ENCODE data around the gene MAPK10.
"Not testable (repeated sequence)": the region's sequence is repeated elsewhere in the genome, so short reads cannot be mapped to it uniquely, and the experiment has no call there.

MAPK10 gene

DNA sequence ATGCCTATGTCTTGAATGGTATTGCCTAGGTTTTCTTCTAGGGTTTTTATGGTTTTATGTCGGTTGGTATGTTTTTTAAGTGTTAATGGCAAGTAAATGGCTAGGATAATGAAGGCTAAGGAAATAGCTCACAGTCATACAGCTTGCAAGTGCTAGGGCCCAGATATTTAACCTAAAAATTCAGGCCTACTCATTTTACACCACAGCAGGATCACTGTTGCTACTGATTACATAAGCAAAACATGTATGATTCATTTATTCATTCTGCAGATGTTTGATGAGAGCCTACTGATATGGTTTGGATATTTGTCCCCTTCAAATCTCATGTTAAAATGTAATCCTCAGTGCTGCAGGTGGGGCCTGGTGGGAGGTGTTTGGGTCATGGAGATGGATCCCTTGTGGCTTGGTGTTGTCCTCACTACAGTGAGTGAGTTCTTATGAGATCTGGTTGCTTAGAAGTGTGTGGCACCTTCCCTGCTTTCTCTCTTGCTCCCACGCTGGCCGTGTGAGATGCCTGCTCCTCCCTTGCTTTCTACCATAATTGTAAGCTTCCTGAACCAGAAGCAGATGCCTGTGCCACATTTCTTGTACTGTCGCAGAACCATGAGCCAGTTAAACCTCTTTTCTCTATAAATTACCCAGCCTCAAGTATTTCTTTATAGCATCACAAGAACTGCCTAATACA is 175.5 kb downstream of the MAPK10 start:
- no peak for DNase-seq (ENCODE audit: low read depth in 2 of 2)

GRCh38 chr4:86181585-86181984 is 178.3 kb downstream of the MAPK10 start:
- DNase-seq (ENCODE audit: low read depth in 2 of 2): no peak

DNA sequence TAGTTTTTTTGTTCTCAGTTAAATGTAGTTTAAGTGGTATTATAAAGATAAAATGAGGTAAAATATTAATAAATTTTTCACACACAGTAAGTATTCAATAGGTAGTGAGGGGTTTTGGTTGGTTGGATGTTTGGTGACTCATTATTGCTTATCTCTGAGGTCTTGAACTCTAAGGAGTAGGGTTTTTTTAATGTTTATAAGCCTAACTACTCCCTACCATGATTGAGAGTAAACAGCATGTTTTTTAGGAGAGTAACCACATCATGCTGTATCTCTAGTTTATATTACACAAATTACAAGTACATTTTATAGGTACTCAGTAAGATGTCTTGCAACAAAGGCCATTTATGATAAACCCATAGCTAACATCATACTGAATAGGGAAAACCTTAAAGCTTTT is 181.6 kb downstream of the MAPK10 start:
- DNase-seq (ENCODE audit: low read depth in 2 of 2): no peak

- no peak for DNase-seq (ENCODE audit: low read depth in 2 of 2)
Observed at GRCh38 chr4:86174506-86174905, 185.3 kb downstream of the MAPK10 start.

GRCh38 chr4:86168335-86168734 is 191.5 kb downstream of the MAPK10 start:
- not testable (repeated sequence) for DNase-seq (ENCODE audit: low read depth in 2 of 2)

- no peak for DNase-seq (ENCODE audit: low read depth in 2 of 2)
Observed at GRCh38 chr4:86160426-86160825, 199.4 kb downstream of the MAPK10 start.

DNA sequence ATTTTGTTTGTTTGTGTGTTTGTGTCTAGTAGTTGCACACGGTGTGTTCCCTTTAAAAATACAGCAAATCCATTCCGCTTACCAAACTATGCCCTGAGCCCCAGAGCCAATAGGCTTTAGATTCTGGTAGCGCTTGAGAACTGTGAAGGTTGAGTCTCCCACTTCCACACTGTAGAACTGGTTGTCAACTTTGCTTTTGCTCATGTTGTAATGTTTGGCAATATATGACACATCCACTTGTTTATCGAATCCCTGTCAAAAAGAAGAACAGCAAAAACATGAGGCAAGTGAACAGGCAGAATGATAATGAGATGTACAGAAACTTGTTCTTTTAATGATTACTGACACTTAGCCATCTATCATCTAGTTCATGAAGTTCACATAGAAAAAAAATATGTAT is 200.6 kb downstream of the MAPK10 start:
- no peak for DNase-seq (ENCODE audit: low read depth in 2 of 2)

GRCh38 chr4:86156531-86156930 is 203.3 kb downstream of the MAPK10 start:
- DNase-seq (ENCODE audit: low read depth in 2 of 2): no peak

DNA sequence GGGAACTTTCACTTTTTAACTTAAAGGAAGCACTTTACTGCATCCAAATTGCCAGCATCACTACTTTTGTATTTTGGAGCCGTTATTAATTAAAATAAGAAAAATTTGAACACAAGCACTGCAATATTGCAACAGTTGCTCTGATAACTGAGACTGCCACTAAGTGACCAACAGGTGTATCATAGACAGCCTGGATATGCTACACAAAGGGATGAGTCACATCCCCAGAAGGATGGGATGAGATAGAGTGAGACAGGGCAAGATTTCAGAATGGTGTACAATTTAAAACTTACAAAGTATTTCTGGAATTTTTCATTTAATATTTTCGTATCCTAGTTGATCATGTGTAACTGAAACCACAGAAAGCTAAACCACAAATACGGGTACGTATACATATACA is 204.1 kb downstream of the MAPK10 start:
- no peak for DNase-seq (ENCODE audit: low read depth in 2 of 2)

- no peak for DNase-seq (ENCODE audit: low read depth in 2 of 2)
Observed at GRCh38 chr4:86152454-86152853, 207.4 kb downstream of the MAPK10 start.

- DNase-seq (ENCODE audit: low read depth in 2 of 2): no peak
Observed at GRCh38 chr4:86151196-86151595, 208.7 kb downstream of the MAPK10 start.

- DNase-seq (ENCODE audit: low read depth in 2 of 2): no peak
Observed at GRCh38 chr4:86141161-86141560, 218.7 kb downstream of the MAPK10 start.

GRCh38 chr4:86132468-86132867 is 227.4 kb downstream of the MAPK10 start:
- DNase-seq (ENCODE audit: low read depth in 2 of 2): no peak

DNA sequence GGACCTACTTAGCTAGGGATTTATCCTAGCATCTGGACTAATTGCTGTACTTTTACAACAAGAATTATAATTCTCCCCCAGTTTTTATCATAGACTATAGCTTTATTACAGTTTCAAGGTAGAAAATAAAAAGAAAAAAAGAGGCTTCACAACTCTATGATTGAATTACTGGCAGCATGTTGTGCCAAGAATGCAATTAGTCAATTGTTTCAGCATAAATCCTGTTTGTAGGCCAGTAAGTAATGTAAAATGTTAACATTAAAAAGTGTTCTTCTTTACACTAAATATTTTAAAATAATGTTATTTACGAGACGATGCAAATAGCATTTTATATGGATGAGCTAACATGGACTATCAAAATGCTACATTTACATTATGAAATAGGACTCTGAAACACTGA is 228.4 kb downstream of the MAPK10 start:
- DNase-seq (ENCODE audit: low read depth in 2 of 2): no peak

DNA sequence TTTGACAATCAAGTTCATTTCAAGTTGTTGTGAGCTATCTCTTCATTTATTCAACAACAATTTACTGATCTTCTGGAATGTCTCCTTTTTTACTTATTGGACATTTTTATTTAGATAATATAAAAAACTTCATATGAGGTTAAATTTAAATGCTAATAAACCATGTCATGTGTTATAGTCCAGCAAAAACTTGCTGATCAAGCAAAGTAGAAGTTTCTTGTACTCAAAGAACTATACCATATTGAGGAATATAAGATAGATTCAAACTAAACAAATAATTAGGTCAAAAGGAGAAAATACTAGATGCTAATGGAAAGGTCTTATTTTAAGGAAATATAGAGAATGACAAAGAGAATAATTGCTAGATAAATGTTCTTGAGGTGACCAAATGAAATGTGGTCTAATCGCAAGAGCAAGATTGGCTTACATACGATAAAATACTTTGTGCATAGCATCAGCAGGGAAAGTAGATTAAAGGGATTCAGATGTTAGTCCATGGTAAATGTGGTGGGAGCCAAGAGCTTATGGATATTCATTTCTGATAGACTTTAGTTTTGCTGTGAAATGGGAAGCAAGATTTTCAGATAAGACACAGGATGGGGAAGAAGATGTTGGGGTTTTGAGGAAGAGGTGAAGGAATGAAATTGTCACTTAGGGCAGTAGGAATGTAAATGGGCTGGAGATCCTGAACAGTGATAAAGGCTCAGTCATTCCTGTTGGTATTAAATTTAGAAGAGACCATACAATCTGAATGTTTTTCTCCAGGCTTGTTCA is 229.5 kb downstream of the MAPK10 start:
- DNase-seq (ENCODE audit: low read depth in 2 of 2): no peak

GRCh38 chr4:86129546-86129945 is 230.3 kb downstream of the MAPK10 start:
- no peak for DNase-seq (ENCODE audit: low read depth in 2 of 2)

- no peak for DNase-seq (ENCODE audit: low read depth in 2 of 2)
Observed at GRCh38 chr4:86122404-86122803, 237.4 kb downstream of the MAPK10 start.

- no peak for DNase-seq (ENCODE audit: low read depth in 2 of 2)
Observed at GRCh38 chr4:86118711-86119110, 241.1 kb downstream of the MAPK10 start.

- no peak for DNase-seq (ENCODE audit: low read depth in 2 of 2)
Observed at GRCh38 chr4:86117705-86118302, 242.0 kb downstream of the MAPK10 start.

- no peak for DNase-seq (ENCODE audit: low read depth in 2 of 2)
Observed at GRCh38 chr4:86114563-86114962, 245.3 kb downstream of the MAPK10 start.

GRCh38 chr4:86108834-86109233 is 251.0 kb downstream of the MAPK10 start:
- DNase-seq (ENCODE audit: low read depth in 2 of 2): no peak

DNA sequence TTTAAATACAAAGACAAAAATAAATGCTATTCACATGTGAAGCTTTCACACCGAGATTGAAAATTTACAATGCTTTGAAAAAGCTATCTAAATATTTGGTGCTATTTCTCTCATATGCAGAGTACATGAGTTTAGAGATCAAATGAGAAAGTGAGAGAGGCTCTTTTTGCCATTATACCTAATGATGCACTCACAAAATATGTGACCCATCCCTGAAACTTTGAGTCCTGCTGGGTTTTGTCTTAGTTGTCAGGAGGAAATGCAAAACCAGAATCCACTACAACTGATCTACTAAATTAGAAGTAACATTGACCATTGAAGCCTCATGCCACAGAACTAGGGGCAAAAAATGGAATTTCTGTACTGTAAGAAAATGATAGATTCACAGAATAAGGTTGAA is 251.7 kb downstream of the MAPK10 start:
- DNase-seq (ENCODE audit: low read depth in 2 of 2): no peak

GRCh38 chr4:86107112-86107511 is 252.7 kb downstream of the MAPK10 start:
- no peak for DNase-seq (ENCODE audit: low read depth in 2 of 2)
